GM18519 (cell line): ENCODE measurements around the gene NUDT9.
"Not testable (repeated sequence)": the region's sequence is repeated elsewhere in the genome, so short reads cannot be mapped to it uniquely, and the experiment has no call there.

Experiments
- ATAC-seq: cut with Tn5 transposase; IDR thresholded peaks from one replicate; pipeline ENCODE4 v1.9.1; 2021; ENCODE audit warnings: mild to moderate bottlenecking, moderate library complexity; ENCODE audit not compliant: unreplicated experiment, low FRiP score

Gene NUDT9, protein sequence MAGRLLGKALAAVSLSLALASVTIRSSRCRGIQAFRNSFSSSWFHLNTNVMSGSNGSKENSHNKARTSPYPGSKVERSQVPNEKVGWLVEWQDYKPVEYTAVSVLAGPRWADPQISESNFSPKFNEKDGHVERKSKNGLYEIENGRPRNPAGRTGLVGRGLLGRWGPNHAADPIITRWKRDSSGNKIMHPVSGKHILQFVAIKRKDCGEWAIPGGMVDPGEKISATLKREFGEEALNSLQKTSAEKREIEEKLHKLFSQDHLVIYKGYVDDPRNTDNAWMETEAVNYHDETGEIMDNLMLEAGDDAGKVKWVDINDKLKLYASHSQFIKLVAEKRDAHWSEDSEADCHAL

DNA sequence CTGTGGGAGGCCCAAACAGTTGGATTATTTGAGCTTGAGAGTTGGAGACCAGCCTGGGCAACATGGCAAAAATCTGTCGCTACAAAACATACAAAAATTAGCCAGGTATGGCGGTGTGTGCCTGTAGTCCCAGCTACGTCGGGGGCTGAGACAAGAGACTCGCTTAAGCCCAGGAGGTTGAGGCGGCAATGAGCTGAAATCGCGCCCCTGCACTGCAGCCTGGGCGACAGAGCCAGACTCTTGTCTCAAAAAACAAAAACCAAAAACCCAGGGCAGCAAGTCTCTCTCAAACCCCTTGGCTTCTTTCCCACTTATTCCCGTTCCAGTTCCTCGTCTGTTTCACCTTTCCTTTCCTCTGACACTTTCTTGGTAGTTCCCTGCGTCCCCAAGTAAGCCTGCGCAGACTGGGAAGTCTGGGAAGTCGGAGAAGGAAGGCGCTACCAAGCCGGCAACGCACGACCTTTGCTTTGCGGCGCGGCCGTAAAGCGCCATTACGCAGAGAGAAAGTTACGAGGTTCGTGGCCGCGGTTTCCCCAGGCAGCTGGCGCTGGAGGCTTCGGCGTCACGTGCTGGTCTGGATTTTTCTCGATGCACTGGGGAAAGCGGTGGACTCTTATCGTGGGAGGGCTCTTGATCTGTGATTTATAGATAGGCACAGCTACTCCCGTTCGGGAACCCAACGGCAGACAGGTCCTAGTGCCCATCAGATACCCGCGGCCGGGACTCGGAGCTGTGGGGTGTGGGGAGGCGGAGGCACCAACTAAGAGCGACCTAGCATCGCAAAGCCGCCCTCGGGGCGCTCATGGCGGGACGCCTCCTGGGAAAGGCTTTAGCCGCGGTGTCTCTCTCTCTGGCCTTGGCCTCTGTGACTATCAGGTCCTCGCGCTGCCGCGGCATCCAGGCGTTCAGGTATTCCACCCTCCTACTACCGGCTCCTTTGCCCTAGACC is at the start of gene NUDT9:
NUDT9 (plus strand) TSS at position 470 of the 949 bp plus-strand sequence; CDS start at position 803, 333 bp downstream.
- ATAC-seq = peak; percentile 69

DNA sequence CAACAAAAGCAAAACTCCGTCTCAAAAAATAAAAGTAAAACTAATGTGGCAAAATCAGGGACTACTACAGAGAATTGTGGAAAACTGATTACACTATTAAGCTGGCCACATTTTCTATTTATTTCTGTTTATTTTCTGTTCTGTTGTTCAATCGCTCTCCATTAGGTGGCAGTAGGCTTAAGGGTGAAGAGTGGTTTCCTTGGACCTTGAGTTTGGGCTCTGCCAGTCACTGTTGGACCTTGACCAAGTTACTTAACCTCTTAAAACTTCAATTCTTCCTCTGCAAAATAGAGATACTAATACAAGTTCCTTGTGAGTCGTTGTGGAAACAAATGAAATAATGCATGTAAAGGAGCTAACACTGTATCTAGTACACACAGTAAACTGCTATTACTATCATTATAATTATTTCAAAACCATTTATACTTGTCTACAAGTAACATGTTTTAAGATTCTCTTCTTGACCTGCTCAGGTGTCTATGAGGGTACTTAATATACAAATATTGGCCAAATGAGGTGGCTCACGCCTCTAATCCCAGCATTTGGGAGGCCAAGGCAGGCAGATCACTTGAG is 46.6 kb upstream of the NUDT9 start:
- ATAC-seq = no peak

DNA sequence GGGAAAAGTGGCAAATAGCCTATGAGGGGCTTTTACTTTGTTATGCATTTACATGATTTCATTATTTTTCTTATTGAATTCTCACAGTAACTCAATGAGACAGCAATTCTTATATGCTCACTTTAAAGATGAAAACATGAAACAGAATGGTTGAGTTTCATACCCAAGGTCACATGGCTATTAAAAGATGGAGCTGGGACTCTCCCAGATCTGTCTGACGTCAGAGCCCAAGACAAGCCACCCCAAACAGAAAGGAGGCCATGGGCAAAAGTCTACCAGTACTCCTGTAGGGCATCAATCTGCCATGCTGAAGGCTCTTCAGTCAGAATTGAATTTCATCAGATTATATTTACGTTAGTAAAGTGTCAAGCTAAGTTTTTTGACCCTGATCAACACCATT is 44.6 kb upstream of the NUDT9 start:
- ATAC-seq = no peak

DNA sequence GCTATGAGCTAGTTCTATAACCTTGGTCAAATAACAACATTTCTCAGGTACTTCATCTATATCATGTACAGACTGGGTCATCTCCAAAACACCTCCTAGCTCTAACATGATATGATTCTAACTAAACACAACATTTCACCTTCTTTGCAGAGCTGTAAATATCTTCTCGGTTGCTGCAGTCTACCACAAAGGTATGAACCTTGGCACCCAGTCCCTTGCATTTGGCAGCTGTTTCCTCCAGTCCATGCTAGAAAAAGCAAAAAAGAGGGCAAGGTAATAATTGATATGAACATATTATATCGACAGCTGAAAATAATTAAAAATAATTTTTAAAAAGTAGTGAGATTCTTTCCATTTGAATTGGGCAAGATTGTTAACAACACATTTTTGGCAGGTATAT is 40.3 kb upstream of the NUDT9 start:
- ATAC-seq = no peak

DNA sequence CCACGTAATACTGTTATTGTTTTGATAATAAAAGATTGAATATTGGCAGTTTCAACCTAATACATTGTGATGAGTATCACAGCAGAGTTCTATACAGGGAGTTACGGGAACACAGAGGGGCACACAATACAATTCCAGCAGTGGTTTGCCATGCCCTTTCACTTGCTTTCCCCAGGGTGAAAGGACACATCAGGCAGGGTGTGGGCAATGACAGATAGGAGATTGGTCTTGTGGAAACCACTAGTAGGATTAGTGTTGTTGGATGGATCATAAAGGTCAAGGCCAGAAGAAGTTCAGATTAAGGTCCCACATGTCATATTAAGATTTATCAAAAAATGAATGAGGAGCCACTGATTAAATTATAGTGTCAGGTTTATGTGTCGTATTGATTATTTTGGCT is 39.4 kb upstream of the NUDT9 start:
- no peak for ATAC-seq

DNA sequence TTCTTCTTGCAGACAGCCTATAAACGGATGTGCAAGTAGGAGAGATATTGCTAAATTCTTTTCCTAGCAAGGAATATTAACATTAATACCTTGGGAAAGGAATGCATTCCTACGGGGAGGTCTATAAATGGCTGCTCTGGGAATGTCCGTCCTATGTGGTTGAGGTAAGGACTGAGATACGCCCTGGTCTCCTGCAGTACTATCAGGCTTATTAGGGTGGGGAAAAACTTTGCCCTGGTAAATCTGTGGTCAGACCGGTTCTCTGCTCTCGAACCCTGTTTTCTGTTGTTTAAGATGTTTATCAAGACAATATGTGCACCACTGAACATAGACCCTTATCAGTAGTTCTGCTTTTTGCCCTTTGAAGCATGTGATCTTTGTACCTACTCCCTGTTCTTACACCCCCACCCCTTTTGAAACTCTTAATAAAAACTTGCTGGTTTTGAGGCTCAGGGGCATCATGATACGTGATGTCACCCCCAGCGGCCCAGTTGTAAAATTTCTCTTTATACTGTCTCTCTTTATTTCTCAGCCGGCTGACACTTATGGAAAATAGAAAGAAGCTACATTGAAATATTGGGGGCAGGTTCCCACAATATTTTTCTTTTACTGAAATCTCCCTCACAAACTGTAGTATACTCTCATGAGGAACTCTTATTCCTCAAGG is 37.8 kb upstream of the NUDT9 start:
- ATAC-seq = not testable (repeated sequence)

DNA sequence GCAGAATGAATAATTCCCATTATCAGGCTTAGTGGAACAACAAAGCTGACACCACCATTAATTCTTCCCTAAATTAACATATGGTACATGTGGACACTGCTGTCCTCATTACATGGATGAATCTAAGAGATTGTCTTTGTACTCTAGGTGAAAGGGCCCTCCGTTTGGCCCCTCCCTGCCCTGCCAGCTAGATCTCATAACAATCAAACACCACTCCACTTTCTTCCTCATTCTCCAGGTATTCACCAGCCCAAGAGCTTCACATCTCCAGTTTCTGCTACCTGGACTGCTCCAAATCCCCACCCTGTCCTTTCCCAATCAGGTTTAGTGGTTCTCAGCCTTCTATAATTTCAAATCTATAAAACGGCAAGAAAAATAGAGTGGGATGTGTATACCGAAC is 35.1 kb upstream of the NUDT9 start:
- no peak for ATAC-seq

DNA sequence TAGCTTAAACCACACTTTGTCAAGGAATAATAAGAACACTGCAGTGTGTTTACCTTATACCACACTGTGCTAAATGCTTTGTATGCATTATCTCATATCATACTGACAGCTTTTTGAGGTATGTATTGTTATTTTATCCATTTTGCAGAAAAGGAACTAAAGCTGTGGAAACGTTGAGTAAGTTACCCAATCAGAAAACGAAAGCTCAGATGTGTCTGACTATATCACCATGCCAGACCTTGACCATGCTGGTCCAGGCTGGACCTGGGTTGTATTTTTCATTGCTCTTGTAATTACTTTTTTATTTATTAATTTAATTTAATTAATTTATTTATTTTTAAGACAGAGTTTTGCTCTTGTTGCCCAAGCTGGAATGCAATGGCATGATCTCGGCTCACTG is 33.5 kb upstream of the NUDT9 start:
- ATAC-seq = no peak

DNA sequence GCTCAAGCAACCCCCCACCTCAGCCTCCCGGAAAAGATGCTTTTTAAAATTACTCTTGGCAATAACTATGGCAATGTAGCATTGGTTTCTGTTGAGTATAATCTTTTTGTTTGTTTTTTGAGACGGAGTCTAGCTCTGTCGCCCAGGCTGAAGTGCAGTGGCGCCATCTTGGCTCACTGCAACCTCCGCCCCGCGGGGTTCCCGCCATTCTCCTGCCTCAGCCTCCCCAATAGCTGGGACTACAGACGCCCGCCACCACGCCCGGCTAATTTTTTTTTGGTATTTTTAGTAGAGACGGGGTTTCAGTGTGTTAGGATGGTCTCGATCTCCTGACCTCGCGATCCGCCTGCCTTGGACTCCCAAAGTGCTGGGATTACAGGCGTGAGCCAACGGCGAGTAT is 32.3 kb upstream of the NUDT9 start:
- ATAC-seq = not testable (repeated sequence)

DNA sequence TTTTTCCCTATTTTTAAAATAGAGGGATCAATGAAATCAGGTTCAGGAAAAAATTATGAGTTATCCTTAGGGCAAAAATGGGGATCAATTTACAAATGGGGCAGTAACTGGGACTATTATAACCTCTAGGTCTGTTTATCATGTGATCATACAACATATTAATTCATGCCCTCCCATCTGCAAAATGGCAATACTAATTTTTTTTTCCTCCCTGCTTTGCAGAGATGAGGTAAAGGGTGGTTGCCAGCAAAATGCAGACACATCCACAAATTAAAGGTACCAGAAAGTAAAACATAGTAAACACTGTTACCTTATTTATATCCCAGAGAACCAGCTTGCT is 31.9 kb upstream of the NUDT9 start:
- peak; percentile 0 for ATAC-seq

DNA sequence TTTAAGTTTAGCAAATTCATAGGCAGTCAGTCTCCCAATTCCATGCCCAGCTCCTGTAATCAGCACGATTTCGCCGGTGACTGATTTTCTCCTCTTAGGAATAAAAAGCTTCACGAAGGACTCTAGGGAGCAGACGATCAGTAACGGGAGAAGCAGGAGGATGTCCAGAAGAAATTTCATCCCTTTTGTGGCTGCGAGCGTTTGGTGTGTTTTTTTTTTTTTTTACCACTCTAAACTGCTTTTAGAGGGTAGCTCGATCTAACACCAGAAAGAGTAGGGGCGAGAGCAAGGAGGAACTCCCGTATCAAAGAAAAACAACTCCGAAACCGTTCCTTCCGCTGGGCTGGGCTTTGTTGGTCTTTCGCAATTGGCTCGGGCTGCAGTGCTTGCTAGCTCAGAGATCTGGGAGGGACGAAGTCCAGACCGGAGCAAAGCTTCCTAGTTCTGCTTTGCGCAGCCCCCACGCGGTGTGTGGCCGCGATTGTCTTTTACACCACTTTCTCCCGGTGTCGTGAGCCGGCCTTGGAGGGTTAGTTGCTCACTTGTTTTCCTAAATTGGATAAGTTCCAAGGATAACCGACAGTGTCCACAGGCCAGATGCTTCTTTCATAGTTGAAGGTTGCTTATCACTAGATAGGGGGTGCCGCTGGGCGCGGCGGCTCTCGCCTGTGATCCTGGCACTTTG is 31.3 kb upstream of the NUDT9 start, which contains the start of gene HSD17B11:
HSD17B11 (minus strand) TSS at position 298 of the 685 bp plus-strand sequence; CDS start at position 180, 118 bp downstream.
- peak; percentile 99 for ATAC-seq

DNA sequence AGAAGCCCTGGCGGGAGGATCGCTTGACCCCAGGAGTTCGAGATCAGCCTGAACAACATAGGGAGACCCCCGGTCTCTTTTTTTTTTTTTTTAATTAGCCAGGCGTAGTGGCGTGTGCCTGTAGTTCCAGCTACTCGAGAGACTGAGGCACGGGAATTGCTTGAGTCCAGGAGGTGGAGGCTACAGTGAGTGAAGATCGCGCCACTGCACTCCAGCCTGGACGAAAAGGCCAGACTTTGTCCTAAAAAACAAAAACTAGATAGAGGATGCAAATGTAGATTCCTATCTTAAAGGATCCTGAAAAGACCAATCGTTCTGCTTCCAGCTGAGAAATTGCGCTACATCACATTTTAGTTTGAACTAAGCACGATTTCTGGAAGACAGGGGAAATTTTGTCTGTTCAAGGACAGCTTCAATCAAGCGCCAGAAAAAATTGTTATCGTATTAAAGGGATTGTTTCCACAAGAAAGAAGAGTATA is 30.8 kb upstream of the NUDT9 start:
- no peak for ATAC-seq

DNA sequence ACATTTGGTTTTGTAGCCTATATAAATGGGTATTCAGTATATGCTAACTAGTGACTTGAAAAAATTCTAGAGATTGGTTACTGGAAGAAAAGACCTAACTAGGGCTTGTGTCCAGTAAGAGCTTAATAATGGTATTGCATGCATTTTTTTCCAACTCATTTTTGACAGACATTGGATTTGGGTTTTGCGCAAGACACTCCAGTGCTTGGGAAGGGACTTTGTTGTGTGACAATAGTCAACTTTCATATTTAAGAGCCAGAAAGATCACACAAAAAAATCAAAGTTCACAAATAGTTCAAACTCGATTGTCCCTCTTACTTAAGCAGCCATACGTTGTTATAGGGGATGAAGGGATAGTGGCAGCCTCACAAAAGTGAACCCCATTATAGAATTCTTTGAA is 30.2 kb upstream of the NUDT9 start:
- no peak for ATAC-seq

DNA sequence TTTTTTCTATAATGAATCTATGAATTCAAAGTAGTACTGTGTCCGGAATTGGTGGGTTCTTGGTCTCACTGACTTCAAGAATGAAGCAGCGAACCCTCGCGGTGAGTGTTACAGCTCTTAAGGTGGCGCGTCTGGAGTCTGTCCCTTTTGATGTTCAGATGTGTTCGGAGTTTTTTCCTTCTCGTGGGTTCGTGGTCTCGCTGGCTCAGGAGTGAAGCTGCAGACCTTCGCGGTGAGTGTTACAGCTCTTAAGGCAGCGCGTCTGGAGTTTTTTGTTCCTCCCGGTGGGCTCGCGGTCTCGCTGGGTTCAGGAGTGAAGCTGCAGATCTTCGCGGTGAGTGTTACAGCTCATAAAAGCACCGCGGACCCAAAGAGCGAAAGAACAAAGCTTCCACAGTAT is 27.3 kb upstream of the NUDT9 start:
- ATAC-seq = not testable (repeated sequence)

DNA sequence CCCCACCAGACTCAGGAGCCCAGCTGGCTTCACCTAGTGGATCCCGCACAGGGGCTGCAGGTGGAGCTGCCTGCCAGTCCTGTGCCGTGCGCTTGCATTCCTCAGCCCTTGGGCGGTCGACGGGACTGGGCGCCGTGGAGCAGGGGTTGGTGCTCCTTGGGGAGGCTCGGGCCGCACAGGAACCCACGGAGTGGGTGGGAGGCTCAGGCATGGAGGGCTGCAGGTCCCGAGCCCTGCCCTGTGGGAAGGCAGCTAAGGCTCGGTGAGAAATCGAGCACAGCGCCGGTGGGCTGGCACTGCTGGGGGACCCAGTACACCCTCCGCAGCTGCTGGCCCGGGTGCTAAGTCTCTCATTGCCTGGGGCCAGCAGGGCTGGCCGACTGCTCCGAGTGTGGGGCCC is 26.5 kb upstream of the NUDT9 start:
- not testable (repeated sequence) for ATAC-seq

DNA sequence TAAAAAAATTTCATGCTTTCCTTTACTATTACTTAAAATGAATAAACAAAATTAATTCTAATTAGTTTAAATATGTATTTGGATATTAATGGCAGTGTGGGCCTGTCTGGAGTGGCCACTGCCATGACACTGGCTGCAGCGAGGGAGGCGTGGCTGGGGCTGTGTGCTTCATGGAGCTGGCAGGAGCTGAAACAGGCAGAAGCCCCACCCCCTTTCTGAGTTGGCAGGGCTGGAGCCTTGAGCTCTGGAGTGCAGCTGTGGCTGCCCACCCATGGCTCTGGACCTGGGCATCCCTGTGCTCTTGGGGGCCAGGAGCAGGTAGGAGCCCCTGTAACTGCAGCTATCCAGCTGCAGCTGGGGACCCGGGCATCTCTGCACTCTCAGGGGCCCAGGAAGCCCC is 23.2 kb upstream of the NUDT9 start:
- no peak for ATAC-seq

DNA sequence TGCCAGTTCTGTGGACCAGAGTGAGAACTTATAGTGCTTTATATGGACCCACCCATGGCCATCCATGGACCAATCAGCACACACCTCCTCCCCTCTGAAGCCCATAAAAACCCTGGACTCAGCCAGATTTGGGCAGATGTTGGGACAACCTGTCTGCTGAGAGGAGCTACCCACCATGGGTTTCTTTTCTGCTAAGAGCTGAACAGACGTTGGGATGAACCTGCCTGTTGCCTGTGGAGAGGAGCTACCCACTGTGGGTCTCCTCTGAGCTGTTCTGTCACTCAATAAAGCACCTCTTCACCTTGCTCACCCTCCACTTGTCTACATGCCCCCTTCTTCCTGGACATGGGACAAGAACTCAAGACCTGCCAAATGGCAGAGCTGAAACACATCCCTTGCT is 22.4 kb upstream of the NUDT9 start:
- no peak for ATAC-seq

DNA sequence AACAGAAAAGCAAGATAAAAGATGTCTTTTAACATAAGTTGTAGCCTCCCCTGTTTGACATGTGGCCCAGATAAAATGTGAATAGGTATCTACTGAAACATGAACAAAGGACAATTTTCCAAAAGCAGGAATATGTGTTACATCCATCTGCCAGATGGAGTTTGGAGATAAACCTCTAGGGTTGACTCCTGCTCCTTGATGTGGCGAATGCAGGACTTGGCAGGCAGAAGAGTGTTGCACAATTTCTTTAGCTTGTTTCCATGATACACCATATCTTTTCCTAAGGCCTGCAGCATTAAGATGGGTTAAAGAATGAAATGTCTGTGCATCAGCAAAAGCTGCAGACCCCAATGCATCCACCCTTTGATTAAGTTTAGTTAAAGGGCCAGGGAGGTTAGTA is 18.6 kb upstream of the NUDT9 start:
- ATAC-seq = not testable (repeated sequence)

DNA sequence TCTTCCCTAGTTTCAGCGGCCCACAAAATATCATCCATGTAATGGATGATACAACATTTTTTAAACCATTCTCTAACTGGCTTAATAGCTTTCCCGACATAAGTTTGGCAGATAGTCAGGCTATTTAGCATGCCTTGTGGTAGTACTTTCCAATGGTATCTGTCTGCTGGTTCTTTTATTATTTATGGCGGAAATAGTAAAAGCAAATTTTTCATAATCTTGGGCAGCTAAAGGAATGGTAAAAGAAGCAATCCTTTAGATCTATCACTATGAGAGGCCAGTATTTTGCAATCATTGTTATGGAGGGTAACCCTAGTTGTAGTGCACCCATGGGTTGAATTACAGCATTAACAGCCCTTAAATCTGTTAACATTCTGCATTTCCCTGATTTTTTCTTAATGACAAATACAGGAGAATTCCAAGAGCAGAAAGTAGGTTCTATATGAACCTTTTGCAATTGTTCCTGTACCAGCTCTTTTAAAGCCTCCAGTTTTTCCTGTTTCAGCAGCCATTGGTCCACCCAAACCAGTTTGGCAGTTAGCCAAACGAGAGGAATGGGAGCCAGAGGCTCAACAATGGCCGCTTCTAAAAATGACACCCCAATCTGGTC is 17.1 kb upstream of the NUDT9 start:
- ATAC-seq = no peak

DNA sequence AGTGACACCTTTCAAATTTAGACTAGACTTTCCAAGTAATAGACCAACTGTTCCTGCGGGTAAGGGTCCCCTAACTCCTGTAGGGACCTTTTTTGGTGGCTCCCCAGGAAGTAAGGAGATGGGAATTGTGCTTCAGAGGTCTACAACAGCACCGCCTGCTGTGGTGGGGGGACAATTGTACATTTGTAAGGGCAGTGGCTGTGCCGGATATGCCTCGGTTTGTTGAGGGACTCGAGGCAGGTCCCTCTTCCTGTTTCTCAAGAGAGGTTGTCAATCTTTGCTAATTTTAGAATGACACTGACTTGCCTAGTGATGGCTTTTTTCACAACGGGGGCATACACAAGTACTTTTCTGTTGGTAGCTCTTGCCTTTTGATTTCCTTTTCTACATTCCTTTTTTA is 15.9 kb upstream of the NUDT9 start:
- ATAC-seq = peak; percentile 53
